NOMO-1 treated with dmso at 0.1 percent for 144 hours (cell line): Measurements from ENCODE around the gene MED16.
"Not testable (repeated sequence)": the region's sequence is repeated elsewhere in the genome, so short reads cannot be mapped to it uniquely, and the experiment has no call there.

Source experiments
- DNase-seq: peaks from one replicate; lab custom pipeline; 2025; ENCODE audit not compliant: unreplicated experiment; lab: John Stamatoyannopoulos, UW

Gene MED16

DNA sequence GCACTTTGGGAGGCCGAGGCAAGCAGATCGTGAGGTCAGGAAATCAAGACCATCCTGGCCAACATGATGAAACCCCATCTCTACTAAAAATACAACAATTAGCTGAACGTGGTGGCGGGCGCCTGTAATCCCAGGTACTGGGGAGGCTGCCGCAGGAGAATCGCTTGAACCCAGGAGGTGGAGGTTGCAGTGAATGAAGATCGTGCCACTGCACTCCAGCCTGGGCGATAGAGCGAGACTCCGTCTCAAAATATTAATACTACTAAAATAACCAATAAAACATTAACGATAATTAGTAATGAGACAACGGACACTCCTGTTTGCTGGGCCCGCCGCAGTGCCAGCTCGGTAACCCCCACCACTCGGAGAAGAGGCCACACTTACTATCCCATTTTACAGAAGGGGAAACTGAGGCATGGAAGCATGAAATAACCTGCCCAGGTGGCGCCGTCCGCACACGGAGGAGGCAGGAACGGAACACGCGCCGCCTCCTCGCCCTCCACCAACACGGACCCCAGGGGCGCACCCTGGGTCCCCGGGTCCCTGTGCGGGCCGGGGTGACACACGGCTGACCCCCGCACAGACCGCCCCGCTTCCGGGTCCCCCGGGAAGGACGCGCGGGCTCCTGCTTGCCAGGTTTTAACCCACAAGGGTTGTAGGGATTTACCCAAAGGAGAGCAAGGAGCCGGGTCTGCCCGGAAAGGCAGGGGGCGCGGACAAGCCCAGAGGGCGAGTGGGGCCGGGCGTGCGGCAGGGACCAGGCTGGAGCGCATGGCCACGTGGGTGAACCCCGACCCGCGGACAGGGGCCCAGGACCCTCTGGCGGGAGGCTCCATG, 18.4 kb upstream of the MED16 start:
- no peak for DNase-seq

DNA sequence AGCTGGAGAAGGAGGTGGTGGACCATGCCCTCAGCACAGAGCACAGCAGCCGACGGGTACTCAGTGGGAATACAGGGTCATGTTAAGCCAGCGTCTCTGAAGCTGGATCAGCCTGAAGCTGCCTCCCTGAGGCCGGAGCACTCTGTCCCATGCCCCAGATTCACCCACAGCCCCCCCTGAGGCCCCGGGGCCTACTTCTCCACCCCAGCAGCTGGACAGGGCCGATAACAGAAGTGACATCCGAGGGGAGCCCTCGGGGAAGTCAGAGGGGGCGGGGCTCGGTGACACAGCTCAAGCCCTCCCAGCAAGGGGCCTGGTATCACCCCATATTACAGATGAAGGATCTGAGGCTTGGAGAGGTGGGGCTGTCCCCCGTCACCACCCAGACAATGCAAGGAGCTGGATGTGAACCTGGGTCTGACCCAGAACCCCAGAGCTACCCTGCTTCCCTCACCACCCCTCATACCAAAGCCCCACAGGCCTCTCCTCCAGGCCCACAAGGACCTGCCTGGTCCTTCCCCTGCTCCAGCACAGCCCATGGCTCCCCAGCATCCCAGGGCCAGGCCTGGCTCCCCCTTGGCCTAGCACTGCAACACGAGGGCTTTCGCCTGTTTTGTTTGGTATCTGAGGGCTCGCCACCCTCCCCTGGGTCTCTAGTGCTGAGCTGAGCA, 14.3 kb upstream of the MED16 start:
- no peak for DNase-seq

DNA sequence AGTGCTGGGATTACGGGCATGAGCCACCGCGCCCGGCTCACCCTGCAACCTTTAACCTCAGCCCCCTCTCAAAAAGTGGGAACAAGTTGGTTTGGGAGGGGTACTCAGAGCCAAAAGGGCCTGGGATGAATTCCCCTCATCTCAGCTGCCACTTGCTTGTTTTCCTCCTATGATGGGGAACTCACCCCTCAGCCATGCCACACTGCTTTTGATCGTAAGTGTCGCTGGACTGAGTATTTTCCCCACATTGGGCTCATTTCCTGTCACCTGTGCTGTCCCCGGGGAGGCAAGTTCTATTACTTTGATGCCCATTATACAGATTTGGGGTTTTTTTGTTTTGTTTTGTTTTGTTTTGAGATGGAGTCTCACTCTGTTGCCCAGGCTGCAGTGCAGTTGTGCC, 13.5 kb upstream of the MED16 start:
- no peak for DNase-seq

GRCh38 chr19:904545-904944, 11.6 kb upstream of the MED16 start:
- no peak for DNase-seq

DNA sequence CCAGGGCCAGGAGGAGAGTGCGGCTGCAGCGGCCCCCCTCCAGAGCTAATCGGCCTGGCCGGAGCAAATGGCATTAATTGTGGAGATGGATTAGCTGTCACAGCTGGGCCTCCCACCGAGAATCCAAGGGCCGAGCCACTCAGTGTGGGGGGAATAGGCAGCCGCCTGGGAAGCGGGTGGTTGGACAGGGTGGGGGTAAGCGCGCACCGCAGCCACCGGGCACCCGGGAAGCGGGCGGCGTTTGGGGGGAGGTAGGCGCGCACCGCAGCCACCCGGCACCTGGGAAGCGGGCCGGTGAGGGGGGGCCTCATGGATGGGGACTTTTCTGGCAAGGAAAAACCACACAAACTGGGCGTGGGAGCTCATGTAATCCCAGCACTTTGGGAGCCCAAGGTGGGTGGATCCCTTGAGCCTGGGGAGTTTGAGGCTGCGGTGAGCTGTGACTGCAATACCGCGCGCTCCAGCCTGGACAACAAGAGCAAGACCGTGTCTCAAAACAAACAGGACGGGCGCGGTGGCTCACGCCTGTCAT, 10.3 kb upstream of the MED16 start:
- DNase-seq, result no peak

- DNase-seq, result no peak
Observed at GRCh38 chr19:902446-903226, 9.6 kb upstream of the MED16 start.

- DNase-seq, result no peak
Observed at GRCh38 chr19:902093-902370, 9.0 kb upstream of the MED16 start.

- DNase-seq, result no peak
Observed at GRCh38 chr19:901216-902092, 8.5 kb upstream of the MED16 start.

- DNase-seq, result no peak
Observed at GRCh38 chr19:900302-901111, 7.5 kb upstream of the MED16 start.

- no peak for DNase-seq
Observed at GRCh38 chr19:900043-900301, 7.0 kb upstream of the MED16 start.

DNA sequence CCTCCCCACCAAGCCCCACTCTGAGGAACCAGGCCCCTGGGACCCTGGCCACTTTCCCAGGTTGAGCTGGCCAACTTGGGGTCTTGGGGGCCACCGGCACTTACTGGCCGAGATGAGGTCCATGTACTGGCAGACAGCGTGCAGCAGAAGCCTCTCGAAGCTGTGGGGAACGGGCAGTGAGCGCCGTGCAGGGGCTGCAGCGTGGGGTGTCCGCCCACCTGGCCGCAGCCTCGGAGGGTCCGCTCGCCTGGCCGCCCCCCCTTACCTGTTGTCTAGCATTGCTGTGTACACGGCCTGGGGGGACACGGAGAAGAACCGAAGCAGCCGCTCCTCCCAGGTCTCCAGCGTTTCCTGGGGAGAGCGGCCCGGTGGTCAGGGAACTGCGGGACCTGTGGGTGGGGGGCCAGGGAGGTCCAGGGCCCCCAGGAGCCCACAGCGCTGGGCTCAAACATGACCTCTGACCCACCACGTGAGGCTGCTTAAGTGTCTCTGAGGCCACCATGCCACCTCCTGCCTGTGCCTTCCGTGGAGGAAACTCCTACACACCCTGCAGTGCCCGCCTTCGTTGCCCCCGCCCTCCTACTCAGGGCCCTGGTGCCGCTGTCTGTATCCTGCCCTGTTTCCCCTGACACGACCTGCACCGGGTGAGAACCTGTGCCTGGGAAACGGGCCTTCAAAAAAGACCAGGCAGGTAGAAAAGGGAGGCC, 6.5 kb upstream of the MED16 start:
- no peak for DNase-seq

DNA sequence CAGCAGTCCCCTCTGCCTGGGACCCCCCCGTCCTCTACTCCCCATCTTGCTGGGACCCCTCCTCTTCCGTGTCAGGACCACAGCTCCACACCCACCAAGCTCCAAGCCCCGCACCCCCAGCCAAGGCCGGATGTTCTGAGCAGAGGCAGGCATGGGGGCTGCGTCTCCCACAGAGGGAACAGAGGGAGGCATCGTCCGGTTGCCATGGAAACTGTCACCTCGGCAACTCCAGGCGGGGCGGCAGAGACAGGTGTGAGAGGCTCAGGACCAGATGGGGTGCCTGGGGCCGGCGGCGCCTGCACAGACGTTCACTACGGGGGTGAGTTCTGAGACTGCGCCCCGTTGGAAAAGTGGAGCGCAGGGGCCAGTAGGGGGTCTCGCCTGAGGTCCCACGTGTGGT, 5.7 kb upstream of the MED16 start:
- DNase-seq, result no peak

- DNase-seq, result no peak
Observed at GRCh38 chr19:897442-898039, 4.6 kb upstream of the MED16 start.

- DNase-seq, result no peak
Observed at GRCh38 chr19:896999-897398, 4.0 kb upstream of the MED16 start.

DNA sequence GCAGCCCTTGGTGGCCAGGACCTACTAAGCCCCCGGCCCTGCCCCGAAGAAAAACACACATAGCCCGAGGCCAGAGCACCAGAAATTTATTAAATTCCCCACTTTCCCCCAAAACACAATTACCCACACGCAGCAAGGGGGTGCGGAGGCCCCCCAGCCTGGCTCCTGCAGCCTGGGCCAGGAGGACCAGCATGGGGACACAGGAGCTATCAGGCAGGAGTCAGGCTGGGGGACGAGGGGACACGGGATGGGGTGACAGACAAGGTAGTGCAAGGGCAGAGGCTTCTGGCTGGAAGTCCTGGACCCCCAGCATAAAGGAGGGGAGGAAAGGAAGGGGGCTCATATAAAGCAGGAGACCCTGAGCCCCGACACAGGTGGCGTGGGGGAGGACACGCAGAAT, 3.4 kb upstream of the MED16 start:
- DNase-seq, result no peak

GRCh38 chr19:892243-892893, 619 bp downstream of the MED16 start:
- DNase-seq, result no peak

DNA sequence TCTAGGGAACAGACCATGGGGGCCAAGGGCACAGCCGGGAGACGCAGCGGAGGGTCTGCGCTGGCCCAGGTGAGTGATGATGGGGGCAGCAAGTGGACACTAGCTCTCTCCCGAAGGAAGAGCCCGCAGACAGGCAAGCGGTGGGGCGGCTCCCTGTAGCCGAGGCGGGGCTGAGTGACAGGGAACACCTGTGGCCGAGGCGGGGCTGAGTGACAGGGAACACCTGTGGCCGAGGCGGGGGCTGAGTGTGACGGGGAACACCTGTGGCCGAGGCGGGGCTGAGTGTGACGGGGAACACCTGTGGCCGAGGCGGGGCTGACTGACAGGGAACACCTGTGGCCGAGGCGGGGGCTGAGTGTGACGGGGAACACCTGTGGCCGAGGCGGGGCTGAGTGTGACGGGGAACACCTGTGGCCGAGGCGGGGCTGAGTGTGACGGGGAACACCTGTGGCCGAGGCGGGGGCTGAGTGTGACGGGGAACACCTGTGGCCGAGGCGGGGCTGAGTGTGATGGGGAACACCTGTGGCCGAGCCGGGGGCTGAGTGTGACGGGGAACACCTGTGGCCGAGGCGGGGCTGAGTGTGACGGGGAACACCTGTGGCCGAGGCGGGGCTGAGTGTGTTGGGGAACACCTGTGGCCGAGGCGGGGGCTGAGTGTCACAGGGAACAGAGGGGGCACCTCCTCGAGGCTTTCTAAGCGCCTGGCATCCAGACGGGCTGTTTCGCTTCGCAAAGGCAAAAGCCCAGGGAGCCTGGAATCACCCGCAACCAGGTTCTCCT, 1.4 kb downstream of the MED16 start:
- not testable (repeated sequence) for DNase-seq

DNA sequence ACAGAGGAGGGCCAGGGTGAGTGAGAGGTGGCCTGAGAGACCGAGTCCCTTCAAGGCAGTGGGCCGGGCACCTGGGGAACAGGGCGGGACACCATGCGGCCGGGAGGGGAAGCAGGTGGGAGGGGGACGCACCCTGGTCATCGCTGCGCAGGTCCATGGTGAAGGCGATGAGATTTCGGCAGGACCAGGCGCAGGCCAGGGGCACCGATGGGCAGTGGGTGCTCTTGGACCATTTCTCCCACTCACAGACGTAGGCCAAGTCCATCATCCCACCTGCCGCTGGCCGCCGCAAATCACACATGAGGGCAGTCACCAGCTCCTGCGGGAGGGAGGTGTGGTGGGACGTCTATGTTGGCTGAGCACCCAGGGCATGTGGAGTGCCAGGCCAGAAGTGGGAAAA, 2.2 kb downstream of the MED16 start:
- no peak for DNase-seq
